Keratinocyte (primary cell): ENCODE measurements around the gene PPP2R5A. TPM values are rescaled to one million over a fixed set of nuclear protein-coding genes. Genes with fewer than 3 reads are reported as not detected.

Source experiments
- DNase-seq: peaks from one replicate; pipeline ENCODE4 v3.0.0-alpha.2; 2011; ENCODE audit warnings: low read depth, missing footprints, low spot score
- FAIRE-seq: peaks from 2 replicates; lab custom pipeline; 2011; peaks lifted over from hg19 to GRCh38; lab: Jason Lieb, UNC
- H2AFZ ChIP-seq: 2 replicates; pipeline ENCODE4 v1.6.0; 2012; ENCODE audit warnings: low read length, control low read depth, inconsistent platforms; ENCODE audit not compliant: control insufficient read depth
- H3K27ac ChIP-seq: 2 replicates; pipeline ENCODE4 v1.5.1; 2011; ENCODE audit warnings: low read length; ENCODE audit not compliant: control insufficient read depth, insufficient read depth
- H3K27me3 ChIP-seq: 3 replicates; pipeline ENCODE4 v1.6.0; 2011; ENCODE audit warnings: low read length; ENCODE audit not compliant: control insufficient read depth, insufficient read depth; ENCODE audit errors: extremely low read depth
- H3K36me3 ChIP-seq, 2 experiments: 2 replicates in 1 of 2; 3 replicates in 1 of 2; pipeline ENCODE4 v1.5.1; 2011; ENCODE audit warnings: low read length in 2 of 2, mild to moderate bottlenecking in 1 of 2; ENCODE audit not compliant: control insufficient read depth in 2 of 2, insufficient read depth in 2 of 2; ENCODE audit errors: extremely low read depth in 1 of 2
- H3K4me1 ChIP-seq: 3 replicates; pipeline ENCODE4 v1.5.1; 2011; ENCODE audit warnings: low read length; ENCODE audit not compliant: control insufficient read depth, insufficient read depth; ENCODE audit errors: extremely low read depth
- H3K4me2 ChIP-seq: 3 replicates; pipeline ENCODE4 v1.6.0; 2011; ENCODE audit warnings: low read depth, low read length; ENCODE audit not compliant: control insufficient read depth, insufficient read depth; ENCODE audit errors: extremely low read depth
- H3K4me3 ChIP-seq, 3 experiments: fragments of 200-600 bp in 1 of 3; sonication (generic) in 1 of 3; 2 replicates in 2 of 3; 3 replicates in 1 of 3; pipeline ENCODE4 v1.5.1; 2011 to 2016; ENCODE audit warnings: low read length in 3 of 3, mild to moderate bottlenecking in 3 of 3, control low read depth in 2 of 3, inconsistent platforms in 1 of 3, low read depth in 1 of 3, mixed read lengths in 1 of 3, mixed run types in 1 of 3, moderate library complexity in 1 of 3; ENCODE audit not compliant: control insufficient read depth in 2 of 3, insufficient read depth in 2 of 3; ENCODE audit errors: extremely low read depth in 1 of 3
- H3K79me2 ChIP-seq: 2 replicates; pipeline ENCODE4 v1.6.0; 2012; ENCODE audit warnings: low read length; ENCODE audit not compliant: control insufficient read depth, insufficient read depth
- H3K9ac ChIP-seq: 3 replicates; pipeline ENCODE4 v1.6.0; 2011; ENCODE audit warnings: low read length; ENCODE audit not compliant: control insufficient read depth, insufficient read depth; ENCODE audit errors: extremely low read depth
- H3K9me1 ChIP-seq: 3 replicates; pipeline ENCODE4 v1.6.0; 2011; ENCODE audit warnings: low read length; ENCODE audit not compliant: control insufficient read depth, insufficient read depth; ENCODE audit errors: extremely low read depth
- H3K9me3 ChIP-seq: 2 replicates; pipeline ENCODE4 v1.5.1; 2012; ENCODE audit warnings: low read depth, low read length; ENCODE audit not compliant: control insufficient read depth
- H4K20me1 ChIP-seq: 3 replicates; pipeline ENCODE4 v1.6.0; 2011; ENCODE audit warnings: low read length; ENCODE audit not compliant: control insufficient read depth, insufficient read depth; ENCODE audit errors: extremely low read depth
- EZH2 ChIP-seq: IDR thresholded peaks from one replicate; pipeline ENCODE4 v1.6.1; 2012; ENCODE audit warnings: inconsistent platforms, mild to moderate bottlenecking, low read length, moderate library complexity
- dilution Hi-C: fragments of 300-500 bp; cut with MboI; formaldehyde crosslinking; loops from one replicate; pipeline ENCODE4 v1.7.0; 2020; ENCODE audit warnings: low sequenced_read_pairs; ENCODE audit not compliant: extremely low pct_ligation_motif_present
- polyA plus RNA-seq, 5 experiments: library from polyadenylated mRNA; depleted of rRNA in 3 of 5; stranded (reverse) in 3 of 5; stranded (forward) in 1 of 5; unstranded in 1 of 5; fragments of >200 nt; gene quantifications; 1 replicate in 1 of 5; 2 replicates in 3 of 5; 3 replicates in 1 of 5; pipeline versions ENCODE4 v1.2.1 to v1.2.3, GENCODE V29; 2011 to 2012; ENCODE audit warnings: missing spikeins in 2 of 5, low read depth in 1 of 5, low replicate concordance in 1 of 5
- TF ChIP-seq, protein P1 (sequence below), 3 experiments: IDR thresholded peaks in 1 of 3; conservative IDR thresholded peaks in 1 of 3; optimal IDR thresholded peaks in 1 of 3; 2 replicates in 2 of 3; 3 replicates in 1 of 3; pipeline versions ENCODE3 to v1.5.1; 2011; ENCODE audit warnings: low read length in 3 of 3, mild to moderate bottlenecking in 3 of 3, moderate library complexity in 2 of 3, control low read depth in 1 of 3, inconsistent platforms in 1 of 3; ENCODE audit not compliant: insufficient read depth in 2 of 3; ENCODE audit errors: extremely low read depth in 1 of 3

PPP2R5A gene
- polyA plus RNA-seq, 1 donor (not counting 4 experiments of a cell fraction or from before 2014, with no cell fraction given): 26.2 TPM

DNA sequence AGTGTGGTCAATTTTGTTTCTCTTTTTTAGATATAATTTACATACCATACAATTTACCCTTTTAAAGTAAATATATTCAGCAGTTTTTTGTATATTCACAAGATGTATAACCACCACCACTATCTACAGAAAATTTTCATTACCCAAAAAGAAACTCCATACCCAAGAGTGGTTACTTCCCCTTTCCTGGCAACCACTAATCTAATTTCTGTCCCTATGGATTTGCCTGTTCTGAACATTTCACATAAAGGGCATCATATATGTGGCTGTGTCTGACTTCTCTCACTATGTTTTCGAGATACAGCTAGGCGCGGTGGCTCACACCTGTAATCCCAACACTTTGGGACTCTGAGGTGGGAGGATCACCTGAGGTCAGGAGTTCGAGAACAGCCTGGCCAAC lies 115.8 kb downstream of the PPP2R5A start:
- Histone ChIP-seq H3K27ac (no peak overlapping the region), H3K4me2 (no peak overlapping the region), H3K79me2 (peaks cover 4% of the 10 kb centered on the region), H3K9me1 (no peaks in the 10 kb centered on the region), H3K4me1 (peaks cover 16% of the 10 kb centered on the region), H3K4me3 (no peak overlapping the region), H3K27me3 (no peaks in the 10 kb centered on the region), H3K36me3 (peaks cover 8 to 12% of the 10 kb centered on the region in 2 experiments), H3K9ac (no peak overlapping the region), H3K9me3 (peaks cover 9% of the 10 kb centered on the region), H2AFZ (no peak overlapping the region), H4K20me1 (no peaks in the 10 kb centered on the region)
- FAIRE-seq (no peak), DNase-seq (no peak)
- dilution Hi-C loops: no loop called here
- TF ChIP-seq, protein P1, sequence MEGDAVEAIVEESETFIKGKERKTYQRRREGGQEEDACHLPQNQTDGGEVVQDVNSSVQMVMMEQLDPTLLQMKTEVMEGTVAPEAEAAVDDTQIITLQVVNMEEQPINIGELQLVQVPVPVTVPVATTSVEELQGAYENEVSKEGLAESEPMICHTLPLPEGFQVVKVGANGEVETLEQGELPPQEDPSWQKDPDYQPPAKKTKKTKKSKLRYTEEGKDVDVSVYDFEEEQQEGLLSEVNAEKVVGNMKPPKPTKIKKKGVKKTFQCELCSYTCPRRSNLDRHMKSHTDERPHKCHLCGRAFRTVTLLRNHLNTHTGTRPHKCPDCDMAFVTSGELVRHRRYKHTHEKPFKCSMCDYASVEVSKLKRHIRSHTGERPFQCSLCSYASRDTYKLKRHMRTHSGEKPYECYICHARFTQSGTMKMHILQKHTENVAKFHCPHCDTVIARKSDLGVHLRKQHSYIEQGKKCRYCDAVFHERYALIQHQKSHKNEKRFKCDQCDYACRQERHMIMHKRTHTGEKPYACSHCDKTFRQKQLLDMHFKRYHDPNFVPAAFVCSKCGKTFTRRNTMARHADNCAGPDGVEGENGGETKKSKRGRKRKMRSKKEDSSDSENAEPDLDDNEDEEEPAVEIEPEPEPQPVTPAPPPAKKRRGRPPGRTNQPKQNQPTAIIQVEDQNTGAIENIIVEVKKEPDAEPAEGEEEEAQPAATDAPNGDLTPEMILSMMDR (optimal IDR thresholded peaks at IDR 0.05 in 1 of 3, IDR thresholded peaks at IDR 0.05 in 1 of 3, conservative IDR thresholded peaks at IDR 0.05 in 1 of 3; ENCODE audit: extremely low read depth in 1 of 3, insufficient read depth in 2 of 3, low read length in 3 of 3): no peak
- no peak for TF ChIP-seq EZH2

DNA sequence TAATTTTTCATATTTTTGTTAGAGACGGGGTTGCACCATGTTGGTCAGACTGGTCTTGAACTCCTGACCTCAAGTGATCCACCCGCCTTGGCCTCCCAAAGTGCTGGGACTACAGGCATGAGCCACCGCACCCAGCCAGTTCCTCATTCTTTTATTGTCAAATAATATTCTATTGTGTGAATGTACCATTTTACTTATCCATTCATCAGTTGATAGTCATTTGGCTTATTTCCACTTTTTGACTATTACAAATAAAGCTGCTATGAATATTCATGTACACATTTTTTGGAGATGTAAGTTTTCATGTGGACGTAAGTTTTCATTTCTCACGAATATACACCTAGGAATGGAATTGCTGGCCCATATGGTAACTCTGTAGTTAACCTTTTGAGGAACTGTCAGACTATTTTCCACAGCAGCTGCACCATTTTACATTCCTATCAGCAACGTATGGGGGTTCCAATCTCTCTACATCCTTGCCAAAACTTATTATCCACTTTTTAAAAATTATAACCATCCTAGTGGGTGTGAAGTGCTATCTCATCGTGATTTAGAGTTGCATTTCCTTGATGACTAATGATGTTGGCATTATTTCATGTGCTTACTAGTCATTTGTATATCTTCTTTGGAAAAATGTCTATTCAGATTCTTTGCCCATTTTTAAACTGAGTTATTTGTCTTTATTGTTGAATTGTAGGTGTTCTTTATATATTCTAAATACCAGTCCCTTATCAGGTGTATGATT lies 116.8 kb downstream of the PPP2R5A start:
- H4K20me1 ChIP-seq: no peaks in the 10 kb centered on the region
- no peaks in the 10 kb centered on the region for H3K27me3 ChIP-seq
- H3K36me3 ChIP-seq: peaks cover 15 to 19% of the 10 kb centered on the region in 2 experiments
- peak overlapping the region; percentile 36 for H2AFZ ChIP-seq
- dilution Hi-C loops: no loop called here
- peak overlapping the region; percentile 84 for H3K27ac ChIP-seq
- peaks cover 6% of the 10 kb centered on the region for H3K9me3 ChIP-seq
- H3K9ac ChIP-seq: peak overlapping the region; percentile 47
- H3K4me3 ChIP-seq: peak overlapping the region in 1 of 3 experiments; percentile 23
- DNase-seq: peak; percentile 68
- H3K79me2 ChIP-seq: peaks cover 3% of the 10 kb centered on the region
- peaks cover 16% of the 10 kb centered on the region for H3K4me1 ChIP-seq
- H3K4me2 ChIP-seq: peak overlapping the region; percentile 61
- peak; percentile 75 for FAIRE-seq
- H3K9me1 ChIP-seq: no peaks in the 10 kb centered on the region
- TF ChIP-seq EZH2: no peak
- TF ChIP-seq, protein P1 (optimal IDR thresholded peaks at IDR 0.05 in 1 of 3, IDR thresholded peaks at IDR 0.05 in 1 of 3, conservative IDR thresholded peaks at IDR 0.05 in 1 of 3; ENCODE audit: extremely low read depth in 1 of 3, insufficient read depth in 2 of 3, low read length in 3 of 3): no peak
